ENCODE data around the gene VAV1.
"Not testable (repeated sequence)": the region's sequence is repeated elsewhere in the genome, so short reads cannot be mapped to it uniquely, and the experiment has no call there.

VAV1 gene

DNA sequence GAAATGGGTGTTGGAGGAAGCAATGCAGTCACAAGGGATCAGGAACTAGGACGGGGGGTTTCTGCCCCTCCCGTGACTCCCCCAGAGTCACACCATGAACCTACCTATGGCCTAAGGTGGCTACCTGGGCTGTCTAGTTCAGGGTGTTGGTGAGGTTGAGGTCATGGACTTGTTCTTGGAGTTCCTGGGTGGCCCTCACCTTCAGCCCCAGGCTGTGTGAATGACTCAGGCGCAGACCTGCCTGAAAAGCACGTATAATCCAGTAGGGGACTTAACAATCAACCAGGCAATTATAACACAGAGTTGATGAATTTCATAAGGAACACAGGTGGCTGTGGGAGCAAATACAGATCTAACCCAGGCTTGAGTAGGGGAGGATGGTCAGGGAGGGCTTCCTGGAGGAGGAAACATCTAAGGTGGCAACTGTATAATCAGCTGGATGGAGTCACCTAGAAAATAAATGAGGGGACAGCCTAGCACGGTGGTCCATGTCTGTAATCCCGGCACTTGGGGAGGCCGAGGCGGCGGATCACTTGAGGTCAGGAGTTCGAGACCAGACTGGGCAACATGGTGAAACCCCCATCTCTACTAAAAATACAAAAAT lies 89.3 kb downstream of the VAV1 start:
- DNase-seq = no peak

DNA sequence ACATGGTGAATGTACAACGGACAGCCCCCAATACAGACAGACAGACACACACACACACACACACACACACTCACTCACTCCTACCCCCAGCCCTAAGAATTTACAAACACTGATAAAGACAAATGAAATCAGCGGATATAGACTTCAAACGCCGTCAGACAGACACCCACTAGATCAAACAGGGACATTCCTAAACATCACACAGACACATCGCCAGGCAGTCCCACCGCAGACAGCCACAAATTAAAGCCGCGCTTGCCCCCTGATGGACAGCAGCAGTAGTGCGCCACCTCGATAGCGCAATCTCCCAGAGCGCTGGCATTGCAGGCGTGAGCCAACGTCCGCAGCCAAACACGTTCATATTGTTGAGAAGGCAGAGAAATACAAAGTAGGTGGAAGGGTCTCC lies 90.2 kb downstream of the VAV1 start:
- DNase-seq = peak; percentile 91

DNA sequence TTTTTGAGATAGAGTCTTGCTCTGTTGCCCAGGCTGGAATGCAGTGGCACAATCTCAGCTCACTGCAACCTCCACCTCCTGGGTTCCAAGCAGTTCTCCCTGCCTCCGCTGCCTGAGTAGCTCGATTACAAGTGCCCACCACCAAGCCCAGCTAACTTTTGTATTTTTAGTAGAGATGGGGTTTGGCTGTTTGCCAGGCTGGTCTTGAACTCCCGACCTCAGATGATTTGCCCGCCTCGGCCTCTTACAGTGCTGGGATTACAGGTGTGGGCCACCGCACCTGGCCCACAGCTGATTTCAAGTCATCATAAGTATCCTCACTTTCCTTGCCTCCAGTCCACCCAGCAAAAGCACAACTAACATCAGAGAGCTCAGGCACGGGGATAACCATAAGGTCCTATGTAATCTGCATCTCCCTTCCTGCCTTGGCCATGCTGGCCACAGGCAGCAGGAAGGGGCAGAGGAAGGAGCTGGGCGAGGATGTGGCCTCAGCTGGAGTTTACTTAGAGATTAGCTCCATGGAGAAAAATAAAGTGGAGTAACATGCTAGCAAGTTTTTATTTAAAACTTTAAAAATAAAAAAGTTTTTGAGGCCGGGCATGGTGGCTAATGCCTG lies 91.9 kb downstream of the VAV1 start:
- DNase-seq = no peak

DNA sequence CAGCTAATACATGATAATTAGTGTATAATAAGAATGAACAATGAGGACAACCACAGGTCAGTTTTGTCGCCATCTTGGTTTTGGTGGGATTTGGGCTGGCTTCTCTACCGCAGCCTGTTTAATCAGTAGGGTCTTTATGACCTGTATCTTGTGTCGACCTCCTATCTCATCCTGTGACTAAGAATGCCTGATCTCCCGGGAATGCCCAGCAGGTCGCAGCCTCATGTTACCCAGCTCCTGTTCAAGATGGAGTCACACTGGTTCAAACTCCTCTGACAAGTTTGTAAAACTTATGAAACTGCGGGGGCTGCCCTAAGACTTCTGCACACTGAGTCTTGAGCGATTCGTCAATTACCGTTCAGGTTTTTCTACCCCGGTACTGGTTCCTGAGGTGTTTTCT lies 93.3 kb downstream of the VAV1 start:
- DNase-seq = no peak

DNA sequence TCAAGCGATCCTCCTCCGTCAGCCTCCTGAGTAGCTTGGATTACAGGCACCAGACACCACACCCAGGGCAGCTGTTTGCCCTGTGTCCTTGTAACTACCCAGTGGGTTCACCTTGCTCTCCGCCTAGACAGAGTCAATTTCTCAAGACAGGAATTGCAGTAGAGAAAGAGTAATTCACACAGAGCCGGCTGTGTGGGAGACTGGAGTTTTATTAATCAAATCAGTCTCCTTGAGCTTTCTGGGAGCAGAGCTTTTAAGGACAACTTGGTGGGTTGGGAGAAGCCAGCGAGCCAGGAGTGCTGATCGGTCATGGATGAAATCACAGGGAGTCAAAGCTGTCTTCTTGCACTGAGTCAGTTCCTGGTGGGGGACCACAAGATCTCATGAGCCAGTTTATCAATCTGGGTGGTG lies 94.2 kb downstream of the VAV1 start:
- no peak for DNase-seq

DNA sequence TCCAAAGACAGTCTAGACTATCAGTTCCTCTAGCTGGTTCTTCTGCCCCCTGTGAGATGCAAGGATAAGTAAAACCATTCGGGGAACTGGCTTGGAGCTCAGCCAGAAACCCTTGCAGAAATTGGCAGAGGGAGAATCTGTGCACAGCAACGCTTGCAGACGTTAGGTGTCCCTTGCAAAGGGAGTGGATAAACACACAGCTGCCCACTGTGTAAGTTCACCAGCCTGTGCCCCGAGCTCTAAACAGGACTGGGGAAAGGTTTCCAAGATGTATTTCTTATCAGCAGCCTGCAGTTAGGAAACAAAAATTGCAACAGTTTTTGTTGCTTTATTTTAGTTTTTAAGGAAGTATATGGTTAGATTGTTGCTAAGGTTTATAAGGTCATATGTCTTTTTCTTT lies 95.8 kb downstream of the VAV1 start:
- DNase-seq = no peak

DNA sequence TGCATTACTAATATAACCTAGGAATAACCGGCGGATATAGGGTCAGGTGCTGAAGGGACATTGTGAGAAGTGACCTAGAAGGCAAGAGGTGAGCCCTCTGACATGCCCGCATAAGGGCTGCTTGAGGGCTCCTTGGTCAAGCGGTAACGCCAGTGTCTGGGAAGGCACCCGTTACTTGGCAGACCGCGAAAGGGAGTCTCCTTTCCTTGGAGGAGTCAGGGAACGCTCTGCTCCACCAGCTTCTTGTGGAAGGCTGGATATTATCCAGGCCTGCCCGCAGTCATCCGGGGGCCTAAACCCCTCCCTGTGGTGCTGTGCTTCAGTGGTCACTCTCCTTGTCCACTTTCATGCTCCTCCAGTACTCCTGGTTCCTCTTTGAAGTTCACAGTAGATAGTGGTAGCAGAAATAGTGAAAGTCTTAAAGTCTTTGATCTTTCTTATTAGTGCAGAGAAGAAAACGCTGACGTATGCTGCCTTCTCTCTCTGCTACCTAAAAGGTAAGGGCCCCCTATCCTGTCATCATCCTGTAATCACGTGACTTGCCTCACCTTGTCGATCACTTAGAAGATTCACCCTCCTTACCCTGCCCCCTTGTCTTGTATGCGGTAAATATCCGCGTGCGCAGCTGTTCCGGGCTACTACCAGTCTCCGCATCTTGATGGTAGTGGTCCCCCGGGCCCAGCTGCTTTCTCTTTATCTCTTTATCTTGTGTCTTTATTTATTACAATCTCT lies 96.8 kb downstream of the VAV1 start:
- DNase-seq = not testable (repeated sequence)

DNA sequence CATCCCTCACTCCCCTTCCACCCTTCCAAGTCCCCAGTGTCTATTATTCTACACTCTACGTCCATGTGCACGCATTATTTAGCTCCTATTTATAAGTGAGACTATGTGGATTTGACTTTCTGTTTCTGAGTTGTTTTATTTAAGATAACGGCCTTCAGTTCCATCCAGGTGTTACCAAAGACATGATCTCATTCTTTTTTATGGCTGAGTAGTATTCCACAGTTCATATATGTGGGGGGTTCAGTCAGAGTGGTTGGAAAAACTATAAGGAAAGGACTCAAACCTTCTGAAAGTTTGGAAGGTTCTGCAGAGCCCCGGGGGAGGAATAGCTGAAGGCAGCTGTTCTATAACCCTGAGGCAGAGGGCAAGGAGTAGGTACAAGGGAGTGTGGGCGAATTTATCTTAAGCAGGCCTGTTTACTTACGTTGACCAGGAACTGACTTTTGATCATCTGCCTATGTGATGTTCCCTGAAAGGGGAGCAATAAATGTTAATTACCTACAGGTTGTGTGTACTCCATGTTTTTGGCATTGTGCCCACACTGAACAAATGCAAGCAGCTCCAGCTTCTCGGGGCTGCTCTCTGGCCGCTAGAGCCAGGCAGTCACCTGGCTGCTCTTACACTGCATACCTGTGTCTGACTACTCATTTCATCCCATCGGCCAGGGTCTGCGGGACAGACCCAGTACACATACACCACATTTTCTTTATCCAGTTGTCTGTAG lies 101.4 kb downstream of the VAV1 start:
- no peak for DNase-seq

DNA sequence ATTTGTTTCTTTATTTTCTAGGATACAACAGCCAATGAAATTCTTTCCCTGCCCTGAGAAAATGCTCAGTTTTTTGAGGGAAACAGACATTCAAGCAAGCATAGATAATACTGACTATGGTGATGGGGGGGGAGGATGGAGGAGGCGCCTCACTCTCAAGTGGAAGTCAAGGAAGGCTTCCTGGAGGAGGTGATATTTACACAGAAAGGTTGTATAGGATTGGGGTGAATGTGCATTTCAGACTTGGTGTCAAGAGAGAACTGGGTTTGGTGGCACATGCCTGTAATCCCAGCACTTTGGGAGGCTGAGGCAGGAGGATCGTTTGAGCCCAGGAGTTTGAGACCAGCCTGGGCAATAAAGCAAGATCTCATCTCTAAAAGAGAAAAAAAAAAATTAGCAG lies 102.7 kb downstream of the VAV1 start:
- no peak for DNase-seq

DNA sequence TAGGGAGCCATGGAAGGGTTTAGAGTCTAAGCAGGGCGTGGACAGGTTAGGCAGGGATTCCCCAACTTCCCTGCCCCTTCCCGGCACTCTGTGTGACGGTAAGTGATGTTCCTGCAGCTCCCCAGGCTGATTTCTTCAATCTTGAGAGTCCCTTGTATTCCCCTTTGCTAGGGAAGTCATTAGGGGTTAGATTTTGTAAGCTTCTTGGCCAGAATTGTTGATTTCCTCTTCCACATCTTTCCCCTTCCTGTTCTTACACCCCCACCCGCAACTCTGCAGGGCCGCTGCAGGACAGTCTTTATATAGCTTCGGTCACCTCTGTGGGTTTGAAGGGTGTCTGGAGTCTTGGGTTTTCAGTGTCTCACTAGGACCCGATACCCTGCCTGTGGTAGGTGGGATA lies 104.2 kb downstream of the VAV1 start:
- no peak for DNase-seq

DNA sequence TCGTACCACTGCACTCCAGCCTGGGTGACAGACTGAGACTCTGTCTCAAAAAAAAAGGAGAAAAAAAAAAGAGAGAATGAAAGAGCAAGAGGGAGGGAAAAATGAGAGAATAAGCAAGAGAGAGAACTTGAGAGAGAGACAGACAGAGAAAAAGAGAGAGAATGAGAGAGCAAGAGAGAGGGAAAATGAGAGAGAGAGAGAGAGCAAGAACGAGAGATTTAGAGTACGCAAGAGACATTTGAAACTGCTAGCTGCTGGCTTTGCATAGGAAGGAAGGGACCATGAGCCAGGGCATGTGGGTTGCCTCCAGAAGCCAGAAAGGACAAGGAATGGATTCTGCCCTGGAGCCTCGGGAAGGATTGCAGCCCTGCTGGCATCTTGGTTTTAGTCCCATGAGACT lies 105.3 kb downstream of the VAV1 start:
- no peak for DNase-seq

DNA sequence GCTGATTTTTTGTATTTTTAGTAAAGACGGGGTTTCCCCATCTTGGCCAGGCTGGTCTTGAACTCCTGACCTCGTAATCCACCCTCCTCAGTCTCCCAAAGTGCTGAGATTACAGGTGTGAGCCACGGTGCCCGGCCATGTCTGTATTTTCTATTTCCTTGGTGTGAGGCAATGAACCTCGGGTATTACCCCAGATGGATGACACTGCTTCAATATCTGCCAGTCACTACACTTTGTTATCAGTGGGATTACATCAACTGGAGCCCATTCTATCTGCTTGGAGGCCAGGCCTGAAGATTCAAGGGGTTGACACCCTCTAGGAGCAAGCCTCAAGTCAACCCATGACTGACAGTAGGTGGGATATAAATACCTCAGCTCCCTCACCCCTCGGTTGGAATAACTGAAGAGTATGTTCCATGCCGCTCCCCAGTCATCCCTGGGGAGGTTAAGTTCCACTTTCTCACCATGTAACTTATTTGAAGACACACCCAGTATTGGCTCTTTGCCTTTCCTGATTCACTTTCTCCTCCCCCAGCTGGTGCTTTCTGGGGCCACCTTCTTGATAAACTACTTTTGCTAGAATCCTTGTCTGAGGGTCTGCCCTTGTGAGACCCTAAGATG lies 113.9 kb downstream of the VAV1 start:
- no peak for DNase-seq

DNA sequence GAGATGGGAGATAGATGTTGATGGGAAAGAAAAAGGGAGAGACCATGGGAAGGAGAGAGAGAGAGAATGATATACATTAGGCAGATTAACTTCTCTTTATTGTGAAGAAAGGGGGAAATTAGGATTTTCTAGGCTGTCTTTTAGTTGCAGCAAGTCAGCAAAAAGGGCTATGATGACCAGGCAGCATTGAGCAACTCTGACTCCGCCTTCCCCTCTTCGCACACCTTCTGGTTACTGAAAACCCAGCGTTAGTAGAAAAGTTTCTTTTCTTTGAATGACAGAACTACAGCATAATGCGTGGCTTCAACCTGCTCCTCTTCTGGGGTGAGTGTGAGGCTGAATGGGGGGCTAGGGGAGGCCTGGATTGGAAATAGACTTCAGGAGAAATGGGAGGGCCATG lies 114.8 kb downstream of the VAV1 start, which contains the start of gene ADGRE1:
TSS of gene ADGRE1 (plus strand) at position 264 of the 400 bp plus-strand sequence. CDS start at position 294, 30 bp downstream.
- no peak for DNase-seq

DNA sequence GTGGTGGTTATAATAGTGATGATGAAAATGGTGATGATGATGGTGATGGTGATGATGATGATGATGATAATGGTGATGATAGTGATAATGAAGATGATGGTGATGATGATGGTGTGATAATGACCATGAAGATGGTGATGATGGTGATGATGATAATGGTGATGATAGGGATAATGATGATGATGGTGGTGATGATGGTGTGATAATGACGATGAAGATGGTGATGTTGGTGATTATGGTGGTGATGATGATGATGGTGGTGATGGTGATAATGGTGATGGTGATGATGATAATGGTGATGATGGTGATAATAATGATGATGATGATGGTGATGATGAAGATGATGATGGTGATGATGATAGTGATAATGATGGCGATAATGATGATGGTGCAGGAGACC lies 116.5 kb downstream of the VAV1 start:
- no peak for DNase-seq

DNA sequence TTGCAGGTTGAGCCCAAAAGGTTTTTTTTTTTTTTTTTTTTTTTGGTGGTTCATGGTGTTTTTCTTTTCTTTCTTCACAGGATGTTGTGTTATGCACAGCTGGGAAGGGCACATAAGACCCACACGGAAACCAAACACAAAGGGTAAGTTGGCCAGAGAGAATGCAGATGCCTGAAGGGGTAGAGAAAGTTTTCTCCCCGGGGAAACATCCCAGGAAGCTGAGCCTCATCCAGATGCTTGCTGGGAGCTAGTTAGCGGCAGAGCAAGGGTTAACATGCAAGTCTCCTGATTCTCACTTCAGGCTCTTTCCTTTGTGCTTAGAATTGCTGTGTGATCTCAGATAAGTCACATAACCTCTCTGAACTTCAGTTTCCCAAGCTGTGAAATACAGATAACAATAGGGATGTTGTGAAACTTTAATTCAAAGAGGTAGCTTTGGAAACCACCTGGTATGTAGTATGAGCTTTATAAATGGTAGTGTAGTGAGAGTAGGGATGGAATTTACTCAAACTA lies 117.9 kb downstream of the VAV1 start:
- DNase-seq = no peak

DNA sequence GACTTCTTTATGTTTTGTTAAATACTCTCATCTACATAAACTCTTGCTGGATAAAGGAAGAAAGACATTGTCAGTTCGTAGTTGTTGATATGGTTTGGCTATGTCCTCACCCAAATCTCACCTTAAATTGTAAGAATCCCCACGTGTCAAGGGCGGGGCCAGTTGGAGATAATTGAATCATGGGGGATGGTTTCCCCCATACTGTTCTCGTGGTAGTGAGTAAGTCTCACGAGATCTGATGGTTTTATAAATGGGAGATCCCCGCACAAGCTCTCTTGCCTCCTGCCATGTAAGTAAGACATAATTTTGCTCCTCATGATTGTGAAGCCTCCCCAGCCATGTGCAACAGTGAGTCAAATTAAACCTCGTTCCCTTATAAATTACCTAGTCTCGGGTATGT lies 118.4 kb downstream of the VAV1 start:
- peak; percentile 9 for DNase-seq

DNA sequence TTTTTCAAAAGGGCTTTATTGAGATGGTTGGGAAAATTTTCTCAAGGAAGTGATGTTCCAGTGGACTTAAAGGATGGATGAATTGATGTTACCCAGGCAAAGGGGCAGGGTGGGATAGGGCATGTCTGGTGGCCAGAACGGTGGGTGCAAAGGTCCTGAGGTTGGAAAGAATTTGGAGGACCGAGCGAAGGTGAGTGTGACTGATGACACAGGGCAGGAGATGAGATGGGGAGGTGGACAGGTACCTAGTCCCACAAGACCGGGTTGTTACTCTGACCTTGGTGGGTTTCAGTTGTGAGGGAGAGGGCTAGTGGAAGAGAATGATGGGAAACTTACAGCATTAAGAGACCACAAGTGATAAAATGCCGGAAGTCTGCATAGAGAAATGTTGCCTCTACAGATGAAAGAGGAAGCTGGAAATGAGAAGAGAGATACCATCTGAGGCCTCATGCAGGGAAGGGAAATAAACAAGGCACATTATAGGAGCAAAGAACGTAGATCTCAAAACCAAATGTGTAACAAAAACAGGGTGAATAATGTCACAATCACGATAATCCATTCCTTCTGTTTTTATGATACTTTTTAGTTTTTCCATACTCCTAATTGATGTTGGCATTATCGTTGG lies 119.4 kb downstream of the VAV1 start:
- DNase-seq = no peak

DNA sequence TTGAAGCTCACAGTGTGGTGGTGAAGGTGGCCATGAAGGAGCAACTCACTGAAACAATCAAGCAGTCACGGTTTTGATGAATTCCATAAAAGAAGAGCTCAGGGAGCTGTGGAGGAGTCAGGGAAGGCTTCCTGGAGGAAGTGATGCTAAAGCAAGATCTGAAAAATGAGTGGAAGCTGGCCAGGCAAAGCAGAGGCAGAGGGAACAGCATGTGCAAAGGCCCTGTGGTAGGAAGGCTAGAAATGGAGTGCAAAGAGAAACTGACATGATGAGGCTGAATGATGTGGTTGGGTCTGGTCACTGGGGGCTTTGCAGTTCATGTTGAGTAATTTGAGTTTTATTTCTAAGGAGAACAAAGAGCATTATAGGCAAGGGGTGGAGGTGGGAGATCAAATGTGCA lies 121.8 kb downstream of the VAV1 start:
- DNase-seq = no peak

DNA sequence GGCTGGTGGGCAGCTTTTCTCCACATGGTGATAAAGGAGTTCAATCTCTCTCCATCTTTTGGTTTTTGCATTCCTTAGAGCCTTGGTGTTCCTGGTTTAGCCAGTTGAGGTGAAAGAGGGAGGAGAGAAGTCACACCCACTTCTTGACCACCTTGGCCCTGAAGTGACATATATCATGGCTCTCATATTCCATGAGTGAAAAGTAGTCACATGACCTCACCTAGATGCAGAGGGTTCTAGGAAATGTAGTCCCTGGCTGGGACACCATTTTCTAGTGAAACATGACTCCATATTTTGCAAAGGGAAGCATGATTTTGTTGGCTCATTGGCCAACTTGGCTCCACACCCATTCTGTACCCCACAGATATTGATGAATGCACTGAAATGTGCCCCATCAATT lies 130.9 kb downstream of the VAV1 start:
- DNase-seq = no peak

DNA sequence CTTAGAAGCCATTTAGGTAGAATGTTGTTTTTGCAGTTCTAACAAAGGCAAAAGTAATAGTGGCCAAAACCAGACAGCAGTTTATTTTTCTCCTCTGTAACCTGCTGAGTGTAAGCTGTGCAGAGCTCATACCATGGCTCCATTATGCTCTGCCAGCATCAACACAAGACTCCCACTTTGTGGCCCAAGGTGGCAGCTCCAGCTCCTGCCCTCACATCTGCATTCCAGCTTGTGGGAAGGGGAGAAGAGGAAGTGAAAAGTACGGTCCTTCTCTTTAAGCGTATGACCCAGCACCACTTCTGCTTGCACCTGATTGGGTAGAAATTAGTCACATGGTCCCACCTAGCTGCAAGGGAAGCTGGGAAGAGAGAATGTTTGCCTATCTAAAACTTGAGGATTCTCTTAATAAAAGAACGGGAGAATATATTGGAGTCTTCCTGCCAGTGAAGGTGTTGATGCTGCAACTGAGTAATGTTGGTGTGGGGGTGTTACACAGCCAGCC lies 134.1 kb downstream of the VAV1 start:
- DNase-seq = no peak

Data from activated CD4-positive, alpha-beta T cell treated with anti-CD3 and anti-CD28 coated beads, Interleukin-2, amount 50 U/mL, for 1 hour (primary cell).